HG02763 (cell line): Measurements from ENCODE around the gene CTNND2.
"Not testable (repeated sequence)": the region's sequence is repeated elsewhere in the genome, so short reads cannot be mapped to it uniquely, and the experiment has no call there.

Experiments used
- ATAC-seq: cut with Tn5 transposase; IDR thresholded peaks from one replicate; pipeline ENCODE4 v1.9.1; 2021; ENCODE audit warnings: mild to moderate bottlenecking, moderate library complexity; ENCODE audit not compliant: unreplicated experiment

The CTNND2 gene

DNA sequence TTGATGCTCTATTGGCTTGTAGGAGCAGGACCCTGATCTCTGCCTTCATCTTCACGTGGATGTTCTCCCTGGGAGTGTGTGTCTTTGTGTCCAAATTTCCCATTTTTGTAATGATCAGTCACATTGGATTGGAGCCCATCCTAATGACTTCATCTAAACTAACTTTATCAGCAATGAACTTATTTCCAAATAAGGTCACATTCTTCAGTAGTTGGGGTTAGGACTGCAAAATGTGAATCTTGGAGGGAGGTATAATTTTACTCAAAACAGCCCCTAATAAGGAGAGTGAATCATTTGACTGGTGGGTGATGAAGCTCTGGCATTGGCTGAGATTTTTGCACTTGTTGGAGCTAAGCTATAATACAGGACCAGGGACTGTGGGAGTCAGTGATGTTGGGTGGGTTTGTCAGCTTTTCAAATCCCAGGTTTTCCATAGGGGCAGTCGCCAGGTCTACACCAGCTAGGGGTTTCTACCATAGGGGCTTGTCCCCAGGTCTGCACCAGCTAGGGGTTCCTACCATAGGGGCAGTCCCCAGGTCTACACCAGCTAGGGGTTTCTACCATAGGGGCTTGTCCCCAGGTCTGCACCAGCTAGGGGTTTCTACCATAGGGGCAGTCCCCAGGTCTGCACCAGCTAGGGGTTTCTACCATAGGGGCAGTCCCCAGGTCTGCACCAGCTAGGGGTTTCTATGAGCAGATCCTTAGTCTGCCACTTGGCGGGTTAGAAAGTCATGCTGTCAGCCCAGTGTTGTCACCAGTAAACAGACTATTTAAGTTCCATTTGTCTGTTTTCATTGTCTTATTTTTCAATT, 760.6 kb downstream of the CTNND2 start:
- peak; percentile 66 for ATAC-seq

GRCh38 chr5:11139217-11139865, 764.9 kb downstream of the CTNND2 start:
- no peak for ATAC-seq

DNA sequence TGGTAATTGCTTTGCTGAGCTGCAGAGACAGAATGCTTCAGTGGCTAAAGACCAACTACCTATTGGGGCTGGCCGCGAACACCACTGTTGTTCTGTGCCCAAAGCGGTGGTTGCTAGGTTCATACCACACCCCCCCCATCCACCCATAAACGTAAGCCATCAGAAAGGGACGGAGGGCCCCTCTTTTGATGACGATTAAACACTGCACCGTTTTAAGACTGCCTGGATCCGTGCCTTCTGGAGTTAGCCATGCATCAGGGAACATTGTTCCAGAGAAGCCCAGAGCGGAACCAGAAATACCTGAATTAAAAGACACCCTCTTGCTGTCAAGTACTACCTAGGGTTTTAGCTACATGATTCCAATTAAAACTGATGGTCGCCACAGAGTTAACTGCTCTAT, 774.1 kb downstream of the CTNND2 start:
- ATAC-seq: no peak

- no peak for ATAC-seq
Observed at GRCh38 chr5:11128021-11128420, 776.2 kb downstream of the CTNND2 start.

- ATAC-seq: no peak
Observed at GRCh38 chr5:11126844-11127243, 777.4 kb downstream of the CTNND2 start.

- ATAC-seq: no peak
Observed at GRCh38 chr5:11121885-11122284, 782.4 kb downstream of the CTNND2 start.

DNA sequence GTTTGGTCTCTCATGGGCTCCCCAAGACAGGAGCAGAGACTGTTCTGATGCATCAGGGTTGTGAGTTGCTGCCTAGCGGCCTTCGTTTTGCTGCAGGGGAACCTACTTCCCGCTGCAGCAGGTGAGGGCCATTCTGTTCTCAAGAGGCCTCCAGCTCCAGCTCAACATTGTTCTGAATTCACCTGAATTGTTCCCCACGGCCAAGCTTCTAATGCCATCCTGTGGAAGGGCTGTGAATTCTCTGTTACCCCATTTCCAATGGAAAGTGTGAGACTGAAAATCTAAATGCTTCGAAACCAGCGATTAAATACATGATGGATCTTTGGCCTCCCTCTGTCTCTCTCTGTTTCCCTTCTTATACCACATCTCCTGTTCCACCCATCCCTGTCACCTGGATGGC, 794.1 kb downstream of the CTNND2 start:
- ATAC-seq: no peak

- no peak for ATAC-seq
Observed at GRCh38 chr5:11105696-11106095, 798.5 kb downstream of the CTNND2 start.

GRCh38 chr5:11104651-11105112, 799.6 kb downstream of the CTNND2 start:
- ATAC-seq: no peak

- no peak for ATAC-seq
Observed at GRCh38 chr5:11104210-11104609, 800.0 kb downstream of the CTNND2 start.

GRCh38 chr5:11084111-11084510, 820.1 kb downstream of the CTNND2 start:
- ATAC-seq: no peak

DNA sequence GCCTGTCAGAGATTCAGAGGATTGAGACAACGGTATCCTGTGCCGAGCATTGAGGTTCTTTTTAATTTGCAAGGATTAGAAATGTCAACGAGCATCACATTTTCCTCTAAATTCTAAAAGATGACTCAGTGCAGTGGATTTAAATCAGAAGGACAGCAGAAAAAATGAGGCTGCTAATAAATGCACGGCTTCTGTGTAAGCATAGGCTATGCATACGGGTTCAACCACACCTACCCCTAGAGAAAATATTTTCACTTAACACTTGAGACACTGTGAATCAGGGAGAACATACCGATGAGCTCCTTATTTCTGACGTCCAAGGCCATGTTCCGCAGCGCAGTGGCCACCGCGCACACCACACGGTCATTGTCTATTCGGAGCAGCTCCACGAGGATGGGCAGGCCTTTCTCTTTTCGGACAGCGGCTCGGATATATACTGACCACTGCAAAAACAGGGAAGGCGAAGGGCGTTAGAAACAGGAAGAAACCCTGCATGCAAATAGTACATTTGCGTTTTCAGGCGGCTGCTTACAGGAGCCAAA, 821.8 kb downstream of the CTNND2 start:
- ATAC-seq: no peak

DNA sequence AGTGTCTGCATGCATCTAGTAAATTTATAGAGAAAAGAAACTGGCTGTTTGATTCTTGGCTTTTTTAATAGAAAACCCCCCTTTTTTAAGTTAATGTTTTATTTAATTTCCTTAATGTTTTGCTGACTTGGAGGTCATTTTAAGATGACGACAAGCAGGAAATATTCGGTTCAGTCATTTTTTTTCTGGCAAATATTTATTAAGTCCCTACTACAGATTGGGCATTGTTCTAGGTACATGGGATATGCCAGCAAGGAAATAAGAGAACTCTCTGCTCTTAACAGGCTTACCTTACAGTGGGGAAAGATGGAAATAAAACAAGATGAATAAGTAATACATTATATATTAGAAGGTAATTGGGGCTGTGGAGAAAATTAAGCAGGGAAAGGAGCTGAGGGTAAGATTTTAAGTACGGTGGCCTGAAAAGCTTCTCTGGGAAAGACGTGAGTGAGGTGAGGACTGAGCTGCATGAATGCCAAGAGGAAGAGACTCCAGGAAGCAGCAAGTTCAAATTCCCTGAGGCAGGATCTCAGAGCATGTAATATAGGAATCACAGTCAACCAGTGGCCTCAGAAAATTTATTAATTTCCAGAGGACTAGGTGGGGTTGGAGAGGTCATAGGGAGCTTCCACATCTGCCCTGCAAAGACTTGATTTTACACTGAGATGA, 827.2 kb downstream of the CTNND2 start:
- no peak for ATAC-seq

GRCh38 chr5:11075035-11075805, 829.0 kb downstream of the CTNND2 start:
- ATAC-seq: no peak

DNA sequence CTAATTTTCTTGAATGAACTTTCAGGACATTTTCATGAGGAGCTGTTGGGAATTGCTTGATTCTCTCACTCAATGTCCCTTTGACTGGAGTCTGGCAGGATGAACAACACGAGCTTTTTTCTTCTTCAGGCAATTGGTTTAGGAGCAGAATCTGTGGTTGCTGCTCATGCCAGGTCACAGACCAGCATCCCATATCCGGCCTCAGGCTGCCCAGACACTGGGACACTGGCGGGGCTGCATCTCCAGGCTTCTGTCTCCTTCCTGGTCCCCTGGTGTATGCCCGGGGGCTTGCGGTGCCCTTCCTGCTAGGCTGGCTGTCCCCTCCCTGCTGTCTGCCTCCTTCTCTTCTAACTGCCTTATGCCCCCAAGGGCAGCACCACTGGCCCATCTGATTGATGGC, 831.7 kb downstream of the CTNND2 start:
- ATAC-seq: no peak

DNA sequence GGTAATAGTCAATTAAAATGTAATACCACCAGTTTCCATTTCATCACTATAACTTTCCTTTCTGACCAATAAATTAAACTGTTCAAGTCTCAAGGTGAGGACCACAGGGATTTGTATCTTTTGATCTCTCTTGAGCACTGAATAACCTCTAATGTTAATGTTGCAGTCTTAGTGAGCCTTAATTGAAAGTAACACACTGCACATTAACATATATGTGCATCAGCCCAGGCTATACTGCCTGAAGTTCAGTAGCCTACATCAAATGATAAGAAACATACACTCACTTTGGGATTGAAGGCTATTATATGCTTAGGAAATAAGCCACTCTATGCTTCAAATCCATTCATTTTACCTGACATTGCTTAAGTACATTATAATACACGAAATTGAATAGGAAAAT, 832.2 kb downstream of the CTNND2 start:
- ATAC-seq: no peak

- ATAC-seq: no peak
Observed at GRCh38 chr5:11069041-11069440, 835.2 kb downstream of the CTNND2 start.

GRCh38 chr5:11065723-11066122, 838.5 kb downstream of the CTNND2 start:
- not testable (repeated sequence) for ATAC-seq

DNA sequence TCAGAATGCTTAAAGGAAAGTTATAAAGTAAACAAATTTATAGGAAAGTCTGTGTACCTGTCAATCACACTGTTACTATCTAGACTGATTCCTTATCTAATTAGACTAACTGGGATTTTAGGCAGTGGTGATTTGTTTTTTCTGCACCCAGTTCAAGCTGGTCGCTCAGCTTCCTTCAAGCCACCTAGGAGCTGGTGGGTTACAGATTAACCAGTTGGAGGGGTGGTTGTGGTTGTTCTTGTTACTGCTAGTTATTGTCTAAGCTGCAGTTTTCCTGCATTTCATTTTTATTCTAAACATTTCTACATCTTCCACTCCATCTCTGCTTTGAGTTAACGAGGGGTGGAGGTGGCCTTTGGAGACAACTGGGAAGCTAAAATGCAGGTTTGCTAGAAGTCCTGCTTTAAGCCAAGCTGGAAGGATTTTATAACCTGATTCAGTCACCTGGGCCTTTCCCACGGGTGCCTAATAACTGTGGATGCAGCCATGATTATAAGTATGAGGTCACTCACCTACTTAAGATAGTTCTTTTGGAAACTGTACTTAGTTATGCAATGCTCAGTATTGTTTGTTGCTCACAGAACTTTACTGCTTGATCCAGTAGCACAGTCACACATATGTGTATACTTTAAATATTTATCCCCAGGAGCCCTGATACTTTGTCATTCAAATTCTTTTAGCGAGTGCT, 839.3 kb downstream of the CTNND2 start:
- no peak for ATAC-seq

- no peak for ATAC-seq
Observed at GRCh38 chr5:11062397-11062796, 841.8 kb downstream of the CTNND2 start.
